Mesendoderm (in vitro differentiated cells): ENCODE data around the gene AGR2.

Experiments
- DNase-seq: peaks from one replicate; pipeline ENCODE4 v3.0.0; 2013
- H2AK5ac ChIP-seq: 2 replicates; pipeline ENCODE4 v1.6.1; 2013; ENCODE audit warnings: low read length, inconsistent platforms
- H2BK120ac ChIP-seq: 2 replicates; pipeline ENCODE4 v1.6.1; 2013; ENCODE audit warnings: low read depth, mild to moderate bottlenecking, low read length, moderate library complexity, mixed read lengths
- H2BK15ac ChIP-seq: replicated peaks from 2 replicates; pipeline ENCODE4 v1.6.1; 2013; ENCODE audit warnings: low read depth, mild to moderate bottlenecking, moderate library complexity
- H2BK5ac ChIP-seq: 2 replicates; pipeline ENCODE4 v1.6.1; 2013; ENCODE audit warnings: low read length, inconsistent platforms
- H3K18ac ChIP-seq: 2 replicates; pipeline ENCODE4 v1.6.1; 2013; ENCODE audit warnings: mild to moderate bottlenecking, low read length, mixed read lengths
- H3K23ac ChIP-seq: one replicate; pipeline ENCODE4 v1.6.1; 2013; ENCODE audit warnings: low read length
- H3K27ac ChIP-seq: 2 replicates; pipeline ENCODE4 v1.5.1; 2013; ENCODE audit warnings: low read depth, mild to moderate bottlenecking, inconsistent platforms, low read length, moderate library complexity
- H3K27me3 ChIP-seq: 2 replicates; pipeline ENCODE4 v1.6.1; 2013; ENCODE audit warnings: low read length, control low read depth, mild to moderate bottlenecking, inconsistent platforms; ENCODE audit not compliant: insufficient read depth, poor library complexity
- H3K36me3 ChIP-seq: 2 replicates; pipeline ENCODE4 v1.6.1; 2013; ENCODE audit warnings: low read length, inconsistent platforms; ENCODE audit not compliant: control insufficient read depth, insufficient read depth
- H3K4ac ChIP-seq: one replicate; pipeline ENCODE4 v1.6.1; 2013; ENCODE audit warnings: low read depth, mild to moderate bottlenecking, low read length, moderate library complexity
- H3K4me1 ChIP-seq: 2 replicates; pipeline ENCODE4 v1.6.1; 2013; ENCODE audit warnings: low read depth, low read length, inconsistent platforms; ENCODE audit not compliant: control insufficient read depth
- H3K4me2 ChIP-seq: 2 replicates; pipeline ENCODE4 v1.6.1; 2013; ENCODE audit warnings: low read length
- H3K4me3 ChIP-seq: 2 replicates; pipeline ENCODE4 v1.5.1; 2013; ENCODE audit warnings: mild to moderate bottlenecking, low read length
- H3K56ac ChIP-seq: one replicate; pipeline ENCODE4 v1.6.1; 2013; ENCODE audit warnings: low read length
- H3K79me1 ChIP-seq: 2 replicates; pipeline ENCODE4 v1.6.1; 2013; ENCODE audit warnings: low read length, inconsistent platforms
- H3K79me2 ChIP-seq: 2 replicates; pipeline ENCODE4 v1.6.1; 2013; ENCODE audit warnings: mild to moderate bottlenecking, low read length; ENCODE audit not compliant: control insufficient read depth, insufficient read depth
- H3K9ac ChIP-seq: 2 replicates; pipeline ENCODE4 v1.6.1; 2013; ENCODE audit warnings: low read length, inconsistent platforms
- H4K5ac ChIP-seq: one replicate; pipeline ENCODE4 v1.6.1; 2013; ENCODE audit warnings: low read length
- H4K8ac ChIP-seq: one replicate; pipeline ENCODE4 v1.6.1; 2013; ENCODE audit warnings: low read depth, mild to moderate bottlenecking, control low read depth, low read length, moderate library complexity
- WGBS: extraction: QIAGEN DNeasy Blood & Tissue Kit; methylation state at CpG from one replicate; pipeline ENCODE4 v1.1.7; 2013; ENCODE audit warnings: low lambda C conversion rate, missing lambda C conversion rate; ENCODE audit not compliant: insufficient coverage; ENCODE audit errors: extremely low coverage; 5-methylcytosine and 5-hydroxymethylcytosine counted together

AGR2 gene

DNA sequence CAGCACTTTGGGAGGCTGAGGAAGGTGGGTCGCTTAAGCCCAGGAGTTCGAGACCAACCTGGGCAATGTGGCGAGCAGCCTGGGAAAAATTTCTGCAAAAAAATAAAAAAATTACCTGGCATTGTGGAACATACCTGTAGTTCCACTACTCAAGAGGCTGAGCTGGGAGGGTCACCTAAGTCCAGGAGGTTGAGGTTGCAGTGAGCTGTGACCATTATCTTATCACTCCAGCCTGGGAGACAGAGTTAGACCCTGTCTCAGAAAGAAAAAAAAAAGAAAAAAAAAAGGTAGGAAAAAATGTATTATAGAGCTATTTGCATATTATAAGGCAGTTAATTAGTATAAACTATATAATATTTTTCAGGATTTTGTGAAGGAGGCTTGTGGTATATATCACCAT is 62.3 kb downstream of the AGR2 start:
- H4K5ac ChIP-seq = no peak overlapping the region
- H3K4ac ChIP-seq = no peak overlapping the region
- no peak overlapping the region for H3K18ac ChIP-seq
- H3K4me1 ChIP-seq = peaks cover 2% of the 10 kb centered on the region
- H3K23ac ChIP-seq = no peak overlapping the region
- H2BK15ac ChIP-seq = peak overlapping the region; percentile 65
- H3K4me2 ChIP-seq = no peak overlapping the region
- H3K36me3 ChIP-seq = no peaks in the 10 kb centered on the region
- H4K8ac ChIP-seq = no peak overlapping the region
- no peak overlapping the region for H3K27ac ChIP-seq
- H3K79me1 ChIP-seq = no peaks in the 10 kb centered on the region
- no peak overlapping the region for H3K4me3 ChIP-seq
- no peak overlapping the region for H2AK5ac ChIP-seq
- H3K79me2 ChIP-seq = no peaks in the 10 kb centered on the region
- H3K9ac ChIP-seq = no peak overlapping the region
- no peaks in the 10 kb centered on the region for H3K27me3 ChIP-seq
- H2BK120ac ChIP-seq = no peak overlapping the region
- no peak overlapping the region for H3K56ac ChIP-seq
- no peak for DNase-seq
- H2BK5ac ChIP-seq = no peak overlapping the region
- WGBS = no CpG with 5 or more reads among the region's 3 CpGs
